ENCODE measurements around the gene PRXL2B. TPM values are rescaled to one million over a fixed set of nuclear protein-coding genes. Genes with fewer than 3 reads are reported as not detected.

Gene PRXL2B
- total RNA-seq, 1 experiment from 2014 or later, result 40.7 TPM

GRCh38 chr1:2617971-2618470 lies 31.4 kb downstream of the PRXL2B start:
- Histone ChIP-seq H2BK15ac (ENCODE audit: low read depth, low read length) (no peak overlapping the region), H3T11ph (ENCODE audit: low read length) (no peak overlapping the region), H3K27me3 (ENCODE audit: insufficient read depth, low read length) (no peaks in the 10 kb centered on the region), H3K56ac (ENCODE audit: insufficient read length, low read depth, low read length) (no peak overlapping the region), H4K5ac (ENCODE audit: insufficient read length, low read depth, low read length) (no peak overlapping the region), H2AK5ac (ENCODE audit: insufficient read length, low read length) (no peak overlapping the region), H3K23ac (ENCODE audit: insufficient read length, low read depth, low read length) (no peak overlapping the region), H2BK12ac (ENCODE audit: insufficient read length, low read depth, low read length) (no peak overlapping the region), H4K91ac (ENCODE audit: insufficient read length, low read depth, low read length) (no peak overlapping the region), H4K20me1 (ENCODE audit: control insufficient read depth, insufficient read depth, insufficient read length) (no peaks in the 10 kb centered on the region), H2BK5ac (ENCODE audit: insufficient read length, low read length) (no peak overlapping the region), H3K4ac (ENCODE audit: low read depth, low read length) (no peak overlapping the region), H3K23me2 (ENCODE audit: insufficient read length, low read depth, low read length, poor library complexity, severe bottlenecking) (no peaks in the 10 kb centered on the region), H2BK20ac (ENCODE audit: low read depth, low read length, poor library complexity, severe bottlenecking) (no peak overlapping the region), H3K79me2 (ENCODE audit: insufficient read depth, low read length) (0 out of 2 replicates have a peak, but pooled peaks cover 1% of the 10 kb centered on the region), H2AFZ (ENCODE audit: low read length) (no peak overlapping the region), H3K9me3 (ENCODE audit: control insufficient read depth, low read depth, low read length) (peaks cover 5% of the 10 kb centered on the region), H3K27ac (ENCODE audit: insufficient read length, low read depth, low read length) (no peak overlapping the region), H4K8ac (replicated peaks; ENCODE audit: insufficient read length, low read depth, low read length) (no peak overlapping the region), H3K18ac (ENCODE audit: insufficient read length, low read depth, low read length) (no peak overlapping the region), H2BK120ac (ENCODE audit: low read depth, low read length, poor library complexity, severe bottlenecking) (no peak overlapping the region), H3K4me2 (ENCODE audit: insufficient read depth, insufficient read length, low read length) (no peak overlapping the region), H3K4me1 (ENCODE audit: insufficient read depth, low read length) (no peaks in the 10 kb centered on the region; the same call in 1 of the 2 replicates), H3K79me1 (ENCODE audit: insufficient read depth, low read depth, low read length, poor library complexity, severe bottlenecking) (no peaks in the 10 kb centered on the region), H3K14ac (ENCODE audit: insufficient read depth, low read length) (no peak overlapping the region), H3K9ac (ENCODE audit: extremely low read depth, insufficient read length, low read length) (no peak overlapping the region)
- WGBS (ENCODE audit: extremely low coverage, insufficient read length, low lambda C conversion rate), result no CpG with 5 or more reads among the region's 1 CpG
- Mint-ChIP-seq H3K4me1 (peaks cover 4 to 7% of the 10 kb centered on the region in 2 experiments), H3K27ac (no peak overlapping the region), H3K9me3 (peaks cover 39 to 56% of the 10 kb centered on the region in 2 experiments), H3K36me3 (ENCODE audit: insufficient read depth in 1 of 3, low read depth in 3 of 3) (no peaks in the 10 kb centered on the region; a peak in 2 of 7 replicates), H3K4me3 (no peak overlapping the region), H3K27me3 (ENCODE audit: low read depth) (peaks cover 77% of the 10 kb centered on the region)
- TF ChIP-seq CTCF (conservative IDR thresholded peaks at IDR 0.05), result no peak
- DNase-seq, result peak; percentile 19
